Measurements from ENCODE around the gene ZC3H10.

The ZC3H10 gene

DNA sequence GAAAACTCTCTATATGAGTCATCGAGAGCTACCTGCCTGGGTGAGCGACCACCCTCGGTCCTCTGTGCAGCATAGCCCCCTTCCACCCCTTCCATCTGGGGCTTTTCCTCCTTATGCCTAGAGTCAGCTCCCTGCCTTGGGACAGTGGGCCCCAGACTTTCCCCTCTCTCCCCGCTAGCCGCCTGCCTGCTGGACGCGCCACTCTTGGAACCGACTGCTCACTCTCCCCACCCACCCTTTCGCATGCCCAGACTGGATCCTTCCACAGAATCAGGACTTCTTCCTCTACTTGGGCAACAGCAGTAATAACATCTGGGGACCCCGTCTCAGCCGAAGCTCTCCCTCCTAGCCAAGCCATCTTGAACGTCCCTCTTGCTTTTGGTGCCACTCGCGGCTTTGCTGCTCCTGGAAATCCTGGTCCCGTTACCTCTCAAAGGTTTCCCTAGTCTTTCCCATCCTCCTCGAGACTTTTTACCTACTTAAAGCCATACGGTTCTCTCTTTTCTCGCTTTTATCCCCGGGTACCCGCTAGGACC, 10.7 kb downstream of the ZC3H10 start:
- DNase-seq: no peak

- no peak for DNase-seq
These were observed 11.3 kb downstream of the ZC3H10 start for GRCh38 chr12:56129206-56129941.

- DNase-seq: no peak
These were observed 12.0 kb downstream of the ZC3H10 start for GRCh38 chr12:56129942-56130495.

- no peak for DNase-seq
These were observed 12.8 kb downstream of the ZC3H10 start for GRCh38 chr12:56130876-56131275.

DNA sequence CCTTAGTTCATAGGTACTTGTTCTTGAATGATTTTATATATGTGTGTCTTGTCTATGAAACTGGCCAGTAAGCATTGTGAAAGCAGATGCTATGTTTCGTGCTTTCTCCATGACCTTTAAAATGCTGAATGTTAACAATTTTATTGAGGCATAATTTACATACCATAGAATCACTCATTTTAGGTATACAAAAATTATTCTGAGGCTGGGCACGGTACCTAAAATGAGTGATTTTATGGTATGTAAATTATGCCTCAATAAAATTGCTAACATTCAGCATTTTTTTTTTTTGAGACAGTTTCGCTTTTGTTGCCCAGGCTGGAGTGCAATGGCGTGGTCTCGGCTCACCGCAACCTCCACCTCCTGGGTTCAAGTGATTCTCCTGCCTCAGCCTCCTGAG, 16.8 kb downstream of the ZC3H10 start:
- no peak for DNase-seq

- DNase-seq: no peak
These were observed 19.9 kb downstream of the ZC3H10 start for GRCh38 chr12:56137853-56138571.

GRCh38 chr12:56141946-56142784, 24.1 kb downstream of the ZC3H10 start:
- no peak for DNase-seq

DNA sequence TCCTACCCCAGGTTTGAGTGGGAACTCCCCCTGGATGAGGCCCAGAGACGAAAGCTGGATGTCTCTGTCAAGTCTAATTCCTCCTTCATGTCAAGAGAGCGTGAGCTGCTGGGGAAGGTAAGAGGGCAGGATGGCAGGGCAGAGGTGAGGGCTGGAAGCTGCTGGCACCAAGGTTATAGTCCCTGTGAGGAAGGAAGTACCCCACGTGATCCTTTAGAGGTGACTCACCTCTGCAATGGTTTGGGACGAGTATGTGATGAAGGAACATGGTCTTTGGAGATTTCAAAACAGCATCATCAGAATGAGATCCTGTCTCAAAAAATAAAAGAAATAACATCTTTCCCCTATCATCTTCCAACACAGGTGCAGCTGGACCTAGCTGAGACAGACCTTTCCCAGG, 25.2 kb downstream of the ZC3H10 start:
- no peak for DNase-seq

DNA sequence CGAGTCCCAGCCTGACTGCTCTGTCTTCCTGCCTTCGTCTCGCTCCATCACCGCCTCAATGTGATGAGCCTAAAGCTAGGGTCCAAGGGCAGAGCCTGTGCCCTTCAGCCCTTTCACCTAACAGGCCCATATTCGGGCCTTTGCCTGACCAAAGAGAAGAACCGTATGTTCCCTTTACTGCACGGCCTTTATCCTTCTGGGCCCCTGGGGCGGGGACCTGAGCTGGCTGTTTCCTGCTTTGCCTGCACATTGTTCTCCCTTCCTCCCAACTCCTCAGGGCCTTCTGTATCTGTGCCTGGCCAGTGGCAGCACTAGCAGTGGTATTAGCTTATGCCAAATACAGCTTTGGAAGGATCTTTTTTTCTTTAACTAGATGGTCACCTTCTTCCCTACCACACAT, 25.8 kb downstream of the ZC3H10 start:
- no peak for DNase-seq

DNA sequence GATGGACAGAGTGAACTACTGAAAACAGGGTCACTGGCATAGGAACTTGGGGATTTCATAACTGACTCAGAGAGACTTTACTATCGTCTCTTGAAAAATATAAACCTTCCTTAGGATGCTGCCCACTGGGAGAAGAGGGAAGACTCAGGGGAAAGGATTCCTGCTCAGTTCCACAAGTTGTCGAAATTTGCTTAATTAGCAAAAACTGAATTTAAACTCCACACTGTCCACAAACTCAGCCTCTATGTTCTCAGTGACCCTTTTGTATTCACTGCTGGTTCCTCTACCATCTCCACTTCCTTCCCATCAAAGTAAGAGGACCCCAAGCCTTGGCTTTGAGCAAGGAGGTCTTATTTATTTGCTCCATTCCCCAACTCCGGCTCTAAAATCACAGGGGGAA, 27.2 kb downstream of the ZC3H10 start:
- DNase-seq: no peak

DNA sequence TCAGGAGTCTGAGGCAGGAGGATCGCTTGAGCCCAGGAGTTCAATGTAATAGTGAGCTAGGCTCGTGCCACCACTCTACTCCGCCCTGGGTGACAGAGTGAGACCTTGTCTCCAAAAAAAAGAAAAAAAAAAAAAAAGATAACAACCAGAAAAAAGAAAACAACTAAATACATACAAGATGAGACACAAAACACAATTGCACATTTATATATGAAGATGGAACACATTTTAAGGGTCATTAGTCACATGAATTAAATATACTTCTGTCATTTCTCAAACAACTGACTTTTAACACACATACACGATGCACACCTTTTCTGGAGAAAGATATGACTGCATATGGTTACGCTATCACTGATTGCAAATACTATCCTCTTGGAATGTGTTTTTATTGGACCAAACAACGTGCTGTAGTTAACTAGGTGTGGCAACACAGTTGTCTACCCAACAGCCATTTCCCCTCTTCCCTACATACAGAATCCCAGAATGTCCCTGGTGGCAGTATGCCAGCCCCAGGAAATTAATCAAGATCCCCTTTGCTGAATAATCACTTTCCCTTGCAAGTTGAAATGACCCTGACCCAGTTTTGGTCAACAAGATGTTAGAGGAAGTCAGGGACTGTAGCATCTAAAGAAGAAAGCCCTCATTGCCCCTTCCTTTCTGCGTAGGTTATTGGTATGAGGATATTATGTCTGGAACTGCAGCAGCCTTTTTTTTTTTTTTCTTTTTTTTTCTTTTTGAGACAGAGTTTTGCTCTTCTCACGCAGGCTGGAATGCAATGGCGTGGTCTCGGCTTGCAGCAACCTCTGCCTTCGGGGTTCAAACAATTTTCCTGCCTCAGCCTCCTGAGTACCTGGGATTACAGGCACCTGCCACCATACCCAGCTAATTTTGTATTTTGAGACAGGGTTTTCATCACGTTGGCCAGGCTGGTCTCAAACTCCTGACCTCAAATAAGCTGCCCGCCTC, 28.7 kb downstream of the ZC3H10 start:
- DNase-seq: no peak

DNA sequence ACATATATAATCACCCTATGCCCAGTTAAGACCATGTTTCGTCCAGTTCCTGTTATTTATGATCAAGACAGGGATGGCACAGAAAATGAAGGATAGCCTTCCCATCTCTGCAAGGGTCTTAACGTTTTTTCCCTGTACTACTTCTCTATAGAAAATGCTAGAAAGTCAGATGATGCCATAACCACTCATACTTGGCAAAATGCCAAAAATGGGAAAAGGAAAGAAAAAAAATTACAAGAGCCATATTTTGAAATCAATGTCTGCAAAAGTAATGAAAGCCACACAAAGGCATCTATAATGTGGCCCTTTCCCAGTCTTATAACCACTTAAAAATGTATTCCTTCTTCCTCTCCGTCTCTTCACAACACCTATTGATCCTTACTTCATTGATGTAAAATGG, 32.5 kb downstream of the ZC3H10 start:
- no peak for DNase-seq

DNA sequence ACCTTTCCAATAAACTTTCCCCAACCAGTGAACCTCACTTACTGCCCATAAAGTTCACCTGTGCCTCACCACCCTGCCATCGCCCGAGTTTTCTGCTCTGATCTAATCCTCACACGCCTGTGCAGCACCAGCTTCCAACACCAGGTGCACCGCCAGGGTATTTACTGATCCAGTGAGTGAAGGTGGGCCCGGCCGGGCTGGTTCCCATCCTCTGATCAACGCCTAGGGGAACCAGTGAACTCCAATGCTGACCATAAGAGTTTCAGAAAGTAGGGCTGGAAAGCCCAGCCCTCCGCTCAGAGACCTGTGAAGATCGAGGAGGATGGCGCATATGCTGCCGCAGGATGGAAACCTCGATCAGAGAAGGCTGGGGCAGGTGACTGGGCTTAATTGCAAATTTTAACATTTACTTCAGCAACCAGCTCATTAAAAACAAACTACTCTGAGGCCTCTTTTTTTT, 33.6 kb downstream of the ZC3H10 start:
- DNase-seq: no peak

DNA sequence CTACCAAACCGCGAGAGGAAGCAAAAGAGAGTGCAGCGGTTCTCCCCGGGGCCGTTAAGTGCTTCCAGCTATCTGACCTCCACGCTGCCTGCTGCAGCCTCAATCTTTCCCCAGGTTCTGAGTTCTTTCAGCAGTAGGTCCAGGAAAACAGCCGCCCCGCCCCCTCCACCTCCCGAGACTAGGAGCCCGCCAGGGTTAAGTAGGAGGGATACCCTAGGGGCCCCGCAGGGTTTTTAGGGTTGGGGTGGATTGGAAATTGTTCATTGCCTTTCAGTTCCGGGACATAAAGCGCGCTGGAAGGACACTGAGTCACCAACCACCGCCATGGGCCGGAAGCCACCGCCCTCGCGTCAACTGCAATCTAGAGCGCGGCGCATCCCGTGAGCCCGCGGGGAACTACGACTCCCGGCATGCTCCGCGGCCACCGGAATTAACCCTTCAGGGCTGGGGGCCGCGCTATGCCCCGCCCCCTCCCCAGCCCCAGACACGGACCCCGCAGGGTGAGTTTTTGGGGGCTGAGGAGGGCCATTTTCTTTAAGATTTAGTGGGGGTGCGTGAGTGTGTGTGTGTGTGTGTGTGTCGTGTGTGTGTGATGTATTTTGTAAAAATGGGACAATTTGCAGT, 34.2 kb downstream of the ZC3H10 start, which contains the start of gene MYL6B:
TSS of gene MYL6B (plus strand) at position 456 of the 624 bp plus-strand sequence. CDS start 1,332 bp downstream, outside the sequence.
- DNase-seq: no peak

- DNase-seq: no peak
These were observed 35.0 kb downstream of the ZC3H10 start for GRCh38 chr12:56152756-56153677.

DNA sequence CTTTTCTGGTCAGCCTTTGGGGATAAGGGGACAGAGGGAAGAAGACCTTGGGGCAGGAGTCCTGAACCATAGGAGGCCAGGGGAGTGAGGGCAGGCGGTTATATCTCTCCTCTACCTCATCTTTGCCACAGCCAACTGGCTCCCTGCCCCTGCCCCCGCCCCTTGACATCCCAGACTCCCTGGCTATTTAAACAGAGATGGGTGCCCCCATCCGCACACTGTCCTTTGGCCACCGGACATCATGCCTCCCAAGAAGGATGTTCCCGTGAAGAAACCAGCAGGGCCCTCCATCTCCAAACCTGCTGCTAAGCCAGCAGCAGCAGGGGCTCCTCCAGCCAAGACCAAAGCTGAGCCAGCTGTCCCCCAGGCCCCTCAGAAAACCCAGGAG, 35.6 kb downstream of the ZC3H10 start:
- no peak for DNase-seq

- DNase-seq: no peak
These were observed 36.2 kb downstream of the ZC3H10 start for GRCh38 chr12:56154246-56154771.

- no peak for DNase-seq
These were observed 36.8 kb downstream of the ZC3H10 start for GRCh38 chr12:56154818-56155217.

- no peak for DNase-seq
These were observed 37.3 kb downstream of the ZC3H10 start for GRCh38 chr12:56155256-56155845.

Measured in cortex of kidney (tissue), 1 donor.